Stimulated activated CD8-positive, alpha-beta memory T cell treated with anti-CD3 and anti-CD28 coated beads, Interleukin-4, amount 100 ng/mL, for 24 hours (primary cell): ENCODE results near the gene UBE4B.

Experiments used
- DNase-seq: peaks from one replicate; pipeline ENCODE4 v3.0.0-alpha.2; 2020; ENCODE audit warnings: low read depth

UBE4B gene

GRCh38 chr1:10117132-10117531 lies 84.4 kb downstream of the UBE4B start:
- no peak for DNase-seq

GRCh38 chr1:10117865-10118264 lies 85.1 kb downstream of the UBE4B start:
- no peak for DNase-seq

- DNase-seq = no peak
Measured at GRCh38 chr1:10121688-10122087, 88.9 kb downstream of the UBE4B start.

GRCh38 chr1:10122926-10123325 lies 90.2 kb downstream of the UBE4B start:
- DNase-seq = no peak

- no peak for DNase-seq
Measured at GRCh38 chr1:10128101-10128765, 95.5 kb downstream of the UBE4B start.

- no peak for DNase-seq
Measured at GRCh38 chr1:10132316-10132715, 99.6 kb downstream of the UBE4B start.

- DNase-seq = no peak
Measured at GRCh38 chr1:10132852-10133251, 100.1 kb downstream of the UBE4B start.

GRCh38 chr1:10140981-10141380 lies 108.2 kb downstream of the UBE4B start:
- no peak for DNase-seq

GRCh38 chr1:10143961-10144485 lies 111.3 kb downstream of the UBE4B start:
- no peak for DNase-seq

GRCh38 chr1:10146391-10146790 lies 113.6 kb downstream of the UBE4B start:
- no peak for DNase-seq

- no peak for DNase-seq
Measured at GRCh38 chr1:10149231-10149630, 116.5 kb downstream of the UBE4B start.

- DNase-seq = peak; percentile 11
Measured at GRCh38 chr1:10152709-10153284, 120.0 kb downstream of the UBE4B start.

- no peak for DNase-seq
Measured at GRCh38 chr1:10155087-10155712, 122.4 kb downstream of the UBE4B start.

GRCh38 chr1:10160173-10160572 lies 127.4 kb downstream of the UBE4B start:
- no peak for DNase-seq

GRCh38 chr1:10160907-10161490 lies 128.2 kb downstream of the UBE4B start:
- DNase-seq = no peak

GRCh38 chr1:10161541-10162290 lies 129.0 kb downstream of the UBE4B start:
- no peak for DNase-seq

GRCh38 chr1:10168912-10169514 lies 136.3 kb downstream of the UBE4B start:
- DNase-seq = no peak

GRCh38 chr1:10170239-10170574 lies 137.4 kb downstream of the UBE4B start:
- no peak for DNase-seq

- no peak for DNase-seq
Measured at GRCh38 chr1:10171105-10171767, 138.5 kb downstream of the UBE4B start.

GRCh38 chr1:10171995-10172669 lies 139.4 kb downstream of the UBE4B start:
- DNase-seq = no peak

GRCh38 chr1:10173582-10173981 lies 140.8 kb downstream of the UBE4B start:
- DNase-seq = no peak
